Esophagus muscularis mucosa (tissue), 3 donors: ENCODE results near the gene TBX2.

Experiments
- POLR2A ChIP-seq: fragments of 450-650 bp; IDR thresholded peaks from one replicate; pipeline ENCODE4 v1.6.1; 2017; ENCODE audit warnings: antibody characterized with exemption, moderate library complexity, mild to moderate bottlenecking, low read depth
- TF ChIP-seq, protein P1 (sequence below), 3 experiments: fragments of 200-600 bp in 2 of 3; fragments of 450-650 bp in 1 of 3; sonication (generic) in 2 of 3; IDR thresholded peaks; one replicate each; pipeline ENCODE4 v1.5.1; 2017 to 2019; ENCODE audit warnings: antibody characterized with exemption in 3 of 3, mild to moderate bottlenecking in 2 of 3, moderate library complexity in 1 of 3

DNA sequence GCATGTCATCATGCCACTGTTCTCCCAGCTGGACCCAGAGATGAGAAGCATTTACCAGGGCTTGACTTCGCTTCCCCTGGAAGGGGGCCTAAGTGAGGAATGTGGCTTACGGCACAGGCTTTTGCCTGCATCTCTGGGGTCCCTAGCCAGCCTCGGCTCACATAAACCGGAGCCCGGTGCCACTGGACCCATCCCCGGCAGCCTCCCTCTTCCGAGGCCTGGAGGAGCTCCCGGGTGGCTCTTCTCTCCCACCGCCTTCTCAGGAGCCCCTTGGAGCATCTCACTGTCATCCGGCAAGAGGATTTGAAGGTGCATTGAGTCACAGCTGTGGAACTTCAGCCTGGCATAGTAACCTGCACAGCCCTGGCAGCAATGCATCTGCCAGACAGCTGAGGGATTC is 29.9 kb upstream of the TBX2 start:
- TF ChIP-seq, protein P1, sequence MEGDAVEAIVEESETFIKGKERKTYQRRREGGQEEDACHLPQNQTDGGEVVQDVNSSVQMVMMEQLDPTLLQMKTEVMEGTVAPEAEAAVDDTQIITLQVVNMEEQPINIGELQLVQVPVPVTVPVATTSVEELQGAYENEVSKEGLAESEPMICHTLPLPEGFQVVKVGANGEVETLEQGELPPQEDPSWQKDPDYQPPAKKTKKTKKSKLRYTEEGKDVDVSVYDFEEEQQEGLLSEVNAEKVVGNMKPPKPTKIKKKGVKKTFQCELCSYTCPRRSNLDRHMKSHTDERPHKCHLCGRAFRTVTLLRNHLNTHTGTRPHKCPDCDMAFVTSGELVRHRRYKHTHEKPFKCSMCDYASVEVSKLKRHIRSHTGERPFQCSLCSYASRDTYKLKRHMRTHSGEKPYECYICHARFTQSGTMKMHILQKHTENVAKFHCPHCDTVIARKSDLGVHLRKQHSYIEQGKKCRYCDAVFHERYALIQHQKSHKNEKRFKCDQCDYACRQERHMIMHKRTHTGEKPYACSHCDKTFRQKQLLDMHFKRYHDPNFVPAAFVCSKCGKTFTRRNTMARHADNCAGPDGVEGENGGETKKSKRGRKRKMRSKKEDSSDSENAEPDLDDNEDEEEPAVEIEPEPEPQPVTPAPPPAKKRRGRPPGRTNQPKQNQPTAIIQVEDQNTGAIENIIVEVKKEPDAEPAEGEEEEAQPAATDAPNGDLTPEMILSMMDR (IDR thresholded peaks at IDR 0.05): no peak
- no peak for TF ChIP-seq POLR2A
